Erythroblast (primary cell): ENCODE results near the gene MRFAP1L1.
"Not testable (repeated sequence)": the region's sequence is repeated elsewhere in the genome, so short reads cannot be mapped to it uniquely, and the experiment has no call there.

Experiments
- DNase-seq, 2 experiments: peaks; one replicate each; lab custom pipeline; 2025; lab: John Stamatoyannopoulos, UW
- GATA1 ChIP-seq: IDR thresholded peaks from 2 replicates; pipeline ENCODE4 v1.6.1; 2011; ENCODE audit warnings: low read depth, mild to moderate bottlenecking, control low read depth, low read length, moderate library complexity
- POLR2A ChIP-seq: IDR thresholded peaks from 2 replicates; pipeline ENCODE4 v1.6.1; 2011; ENCODE audit warnings: mild to moderate bottlenecking, low read length

MRFAP1L1 gene

GRCh38 chr4:6682862-6683590, 26.6 kb downstream of the MRFAP1L1 start:
- TF ChIP-seq GATA1 = no peak
- no peak for DNase-seq

- peak in 1 of 2 experiments; percentile 27 for DNase-seq
- TF ChIP-seq POLR2A = no peak
- TF ChIP-seq GATA1 = no peak
These were observed 28.5 kb downstream of the MRFAP1L1 start for GRCh38 chr4:6681191-6681590.

- no peak for DNase-seq
- no peak for TF ChIP-seq POLR2A
These were observed 29.2 kb downstream of the MRFAP1L1 start for GRCh38 chr4:6680372-6681034.

GRCh38 chr4:6676722-6677558, 32.7 kb downstream of the MRFAP1L1 start:
- no peak for DNase-seq
- TF ChIP-seq POLR2A (no peak), GATA1 (no peak)

GRCh38 chr4:6674500-6675149, 35.0 kb downstream of the MRFAP1L1 start:
- TF ChIP-seq GATA1 (no peak), POLR2A (no peak)
- peak; percentile 81 to 82 for DNase-seq

GRCh38 chr4:6673660-6674499, 35.8 kb downstream of the MRFAP1L1 start:
- TF ChIP-seq GATA1 (no peak), POLR2A (peak; percentile 77)
- DNase-seq = peak; percentile 98 to 99

GRCh38 chr4:6673191-6673659, 36.4 kb downstream of the MRFAP1L1 start:
- DNase-seq = peak; percentile 72

GRCh38 chr4:6672541-6673190, 37.0 kb downstream of the MRFAP1L1 start:
- not testable (repeated sequence) for DNase-seq

GRCh38 chr4:6672131-6672530, 37.5 kb downstream of the MRFAP1L1 start:
- no peak for DNase-seq

GRCh38 chr4:6671648-6672047, 38.0 kb downstream of the MRFAP1L1 start:
- no peak for DNase-seq
- TF ChIP-seq POLR2A = no peak
- TF ChIP-seq GATA1 = no peak

More at GRCh38 chr4:6672131-6672530, 37.5 kb downstream of the MRFAP1L1 start:
- TF ChIP-seq POLR2A = no peak
- no peak for TF ChIP-seq GATA1

- TF ChIP-seq POLR2A (no peak), GATA1 (no peak)
- DNase-seq = no peak
These were observed 41.3 kb downstream of the MRFAP1L1 start for GRCh38 chr4:6668391-6668790.

- TF ChIP-seq POLR2A = no peak
- TF ChIP-seq GATA1 = no peak
- DNase-seq = no peak
These were observed 44.4 kb downstream of the MRFAP1L1 start for GRCh38 chr4:6665320-6665654.
